K562 (cell line): ENCODE results near the gene PROKR1. TPM values are rescaled to one million over a fixed set of nuclear protein-coding genes. Genes with fewer than 3 reads are reported as not detected.

Experiments used
- ATAC-seq: fragments of 200-7000 bp; cut with Tn5 transposase; 3 replicates; pipeline ENCODE4 v1.9.1; 2020; ENCODE audit warnings: moderate library complexity
- BruUV-seq: library from RNA; stranded (reverse); fragments of 400-500 nt; replicated peaks from 2 replicates; lab custom pipeline; 2021; lab: Mats Ljungman, UMichigan
- CTCF ChIA-PET: fragments of 300-600 bp; formaldehyde crosslinking; extraction: SDS; loops from one replicate; lab custom pipeline; 2021; ENCODE audit warnings: low intra/inter-chr PET ratio; lab: Yijun Ruan, JAX
- POLR2A ChIA-PET: fragments of 300-600, 350-650 bp; sonication (Branson Sonifier 250); formaldehyde crosslinking; extraction: SDS; loops from one replicate; lab custom pipeline; 2021; ENCODE audit warnings: antibody characterized with exemption, inconsistent platforms; lab: Yijun Ruan, JAX
- DNase-seq, 4 experiments: peaks; one replicate each; pipeline versions ENCODE4 v3.0.0 to v3.0.0-alpha.2; 2011 to 2018; ENCODE audit warnings: low spot score in 3 of 4, mixed read lengths in 3 of 4; ENCODE audit errors: extremely low read depth in 1 of 4
- FAIRE-seq: peaks from 2 replicates; lab custom pipeline; 2011; peaks lifted over from hg19 to GRCh38; lab: Jason Lieb, UNC
- H2AFZ ChIP-seq: 2 replicates; pipeline ENCODE4 v1.6.0; 2011; ENCODE audit warnings: low read depth, low read length, control low read depth, inconsistent platforms
- H3K27ac ChIP-seq: fragments of 200-600 bp; 3 replicates; pipeline ENCODE4 v1.8.0; 2011; ENCODE audit warnings: low read depth, mild to moderate bottlenecking, control low read depth, inconsistent platforms, low read length, moderate library complexity, mixed read lengths; ENCODE audit errors: extremely low read depth
- H3K27me3 ChIP-seq, 2 experiments: fragments of 300-600 bp in 1 of 2; 2 replicates in 1 of 2; 3 replicates in 1 of 2; pipeline versions ENCODE4 v1.6.0 to v1.8.0; 2011; ENCODE audit warnings: inconsistent platforms in 2 of 2, low read length in 2 of 2, mild to moderate bottlenecking in 1 of 2, mixed read lengths in 1 of 2, moderate library complexity in 1 of 2; ENCODE audit not compliant: control insufficient read depth in 2 of 2, insufficient read depth in 2 of 2
- H3K36me3 ChIP-seq: fragments of 300-600 bp; 3 replicates; pipeline ENCODE4 v1.8.0; 2011; ENCODE audit warnings: mild to moderate bottlenecking, low read length, inconsistent platforms; ENCODE audit not compliant: control insufficient read depth, insufficient read depth
- H3K4me1 ChIP-seq, 2 experiments: fragments of 200-600 bp in 1 of 2; replicated peaks in 1 of 2; 2 replicates in 1 of 2; 3 replicates in 1 of 2; pipeline versions ENCODE4 v1.5.1 to v1.8.0; 2011; ENCODE audit warnings: inconsistent platforms in 2 of 2, low read length in 2 of 2, mild to moderate bottlenecking in 1 of 2, mixed read lengths in 1 of 2, moderate library complexity in 1 of 2; ENCODE audit not compliant: control insufficient read depth in 2 of 2, insufficient read depth in 2 of 2
- H3K4me2 ChIP-seq: 2 replicates; pipeline ENCODE4 v1.6.1; 2011; ENCODE audit warnings: low read length, control low read depth, inconsistent platforms, mixed read lengths; ENCODE audit not compliant: insufficient read depth
- H3K4me3 ChIP-seq: fragments of 200-600 bp; sonication (generic), shearing (Covaris generic); 2 replicates; pipeline ENCODE4 v1.5.1; 2016; ENCODE audit warnings: control low read depth, inconsistent platforms
- H3K79me2 ChIP-seq: fragments of 200-600 bp; 3 replicates; pipeline ENCODE4 v1.8.0; 2011; ENCODE audit warnings: low read length, inconsistent platforms; ENCODE audit not compliant: control insufficient read depth, insufficient read depth
- H3K9ac ChIP-seq, 2 experiments: 2 replicates each; pipeline versions ENCODE4 v1.6.0 to v1.6.1; 2011; ENCODE audit warnings: low read depth in 2 of 2, low read length in 2 of 2, control low read depth in 1 of 2, inconsistent platforms in 1 of 2, mild to moderate bottlenecking in 1 of 2, mixed read lengths in 1 of 2; ENCODE audit not compliant: insufficient read depth in 1 of 2
- H3K9me1 ChIP-seq: one replicate; pipeline ENCODE4 v1.6.0; 2011; ENCODE audit warnings: inconsistent platforms, mild to moderate bottlenecking, low read length, moderate library complexity; ENCODE audit not compliant: control insufficient read depth, insufficient read depth
- H3K9me3 ChIP-seq: replicated peaks from 2 replicates; pipeline ENCODE4 v1.5.1; 2011; ENCODE audit warnings: low read depth, low read length, inconsistent platforms; ENCODE audit not compliant: control insufficient read depth, insufficient read depth
- H4K20me1 ChIP-seq: replicated peaks from 2 replicates; pipeline ENCODE4 v1.6.1; 2011; ENCODE audit warnings: low read length, inconsistent platforms, mixed read lengths; ENCODE audit not compliant: control insufficient read depth, insufficient read depth
- GTF2A2 ChIP-seq: IDR thresholded peaks from 2 replicates; pipeline ENCODE4 v1.6.1; 2016; ENCODE audit warnings: mild to moderate bottlenecking, missing genetic modification characterization, missing compliant biosample characterization
- SMAD2 ChIP-seq: fragments of 150-350 bp; IDR thresholded peaks from 2 replicates; pipeline ENCODE4 v1.6.1; 2014; ENCODE audit warnings: low read depth, mild to moderate bottlenecking, low read length
- TCFL5 ChIP-seq: fragments of 250-450 bp; sonication (Bioruptor Pico); conservative IDR thresholded peaks from 2 replicates; pipeline ENCODE4 v1.6.1; 2021; ENCODE audit warnings: mild to moderate bottlenecking, moderate library complexity, matching md5 sums
- ZNF175 ChIP-seq: fragments of 200-800 bp; sonication (Bioruptor generic); IDR thresholded peaks from 2 replicates; pipeline ENCODE4 v1.6.1; 2016; ENCODE audit warnings: low read depth, mild to moderate bottlenecking, missing genetic modification characterization, missing compliant biosample characterization
- ZNF184 ChIP-seq: sonication (generic); formaldehyde crosslinking; IDR thresholded peaks from 2 replicates; pipeline ENCODE4 v1.5.0; 2020; ENCODE audit warnings: missing genetic modification reagents
- ZNF212 ChIP-seq: fragments of 450-650 bp; formaldehyde crosslinking; IDR thresholded peaks from 2 replicates; pipeline ENCODE4 v1.4.0; 2020; ENCODE audit warnings: mild to moderate bottlenecking
- WGBS: fragments of 100-300 bp; shearing (Covaris generic); methylation state at CpG from one replicate; pipeline ENCODE4 v1.1.6; 2016; ENCODE audit warnings: low coverage, mixed read lengths; ENCODE audit not compliant: insufficient coverage; ENCODE audit errors: missing lambda C conversion rate; 5-methylcytosine and 5-hydroxymethylcytosine counted together
- in situ Hi-C: fragments of 300-500 bp; cut with MboI; formaldehyde crosslinking; loops from 4 replicates; pipeline ENCODE4 v1.15.0; 2018; ENCODE audit warnings: inconsistent platforms, mixed read lengths
- intact Hi-C: fragments of 100-400 bp; cut with micrococcal nuclease; formaldehyde crosslinking; loops from 2 replicates; pipeline ENCODE4 v1.14.2; 2022
- polyA plus RNA-seq, 8 experiments: library from polyadenylated mRNA; depleted of rRNA in 4 of 8; stranded (reverse) in 5 of 8; unstranded in 3 of 8; fragments of >200 nt; fragmentation: Nextera tagmentation in 2 of 8; fragmentation: Illumina TruSeq in 1 of 8; extraction: Ambion mirVana in 2 of 8; extraction: Trizol in 1 of 8; gene quantifications; 2 replicates each; pipeline versions ENCODE4 v1.2.1 to v1.2.3, GENCODE V29; 2011 to 2014; ENCODE audit warnings: inconsistent platforms in 1 of 8, missing spikeins in 1 of 8
- total RNA-seq, 7 experiments: library from RNA; depleted of rRNA in 6 of 7; stranded (reverse); fragments of >200 nt in 6 of 7; fragmentation: Illumina TruSeq in 2 of 7; extraction: Trizol in 2 of 7; gene quantifications; 2 replicates each; pipeline versions ENCODE4 v1.2.1 to v1.2.3, GENCODE V29; 2011 to 2021; ENCODE audit warnings: low replicate concordance in 1 of 7
- TF ChIP-seq, protein P1 (sequence below): sonication (generic); formaldehyde crosslinking; IDR thresholded peaks from 2 replicates; pipeline ENCODE4 v1.8.0; 2023; ENCODE audit warnings: mild to moderate bottlenecking, missing genetic modification reagents
- TF ChIP-seq, protein P2 (sequence below): fragments of 450-650 bp; IDR thresholded peaks from 2 replicates; pipeline ENCODE4 v1.6.1; 2016; ENCODE audit warnings: low read depth, mild to moderate bottlenecking, moderate library complexity

The PROKR1 gene
- total and polyA plus RNA-seq, 9 of the 15 experiments (the other 6 are each of a cell fraction or from before 2014, with no cell fraction given) = 0.01 to 0.18 (median 0.09) TPM; not detected in 1

- Histone ChIP-seq H3K4me1 (no peaks in the 10 kb centered on the region), H3K4me2 (no peak overlapping the region), H3K36me3 (no peaks in the 10 kb centered on the region), H3K27ac (no peak overlapping the region), H3K4me3 (no peak overlapping the region), H3K9me1 (no peaks in the 10 kb centered on the region), H4K20me1 (no peaks in the 10 kb centered on the region), H3K79me2 (no peaks in the 10 kb centered on the region), H2AFZ (no peak overlapping the region), H3K27me3 (no peaks in the 10 kb centered on the region), H3K9ac (no peak overlapping the region), H3K9me3 (no peaks in the 10 kb centered on the region)
- no peak for FAIRE-seq
- peak; percentile 96 for TF ChIP-seq ZNF175 (CRISPR knock-in tag)
- no peak for TF ChIP-seq GTF2A2
- 38% methylated on average over 6 of the region's 6 CpGs for WGBS
- no peak for DNase-seq
- ChIA-PET POLR2A (interaction anchor here (1.3 to 1.7 kb wide), 2 partner anchors 12 to 22 kb away, joined by 3 to 4 read pairs; no protein-coding TSS in a partner anchor), CTCF (no interaction called here)
- no TSS peak for BruUV-seq
- in situ Hi-C loops = no loop called here
- no peak for ATAC-seq
- intact Hi-C loops = no loop called here
These were observed 19.6 kb upstream of the PROKR1 start for GRCh38 chr2:68623820-68624219.

DNA sequence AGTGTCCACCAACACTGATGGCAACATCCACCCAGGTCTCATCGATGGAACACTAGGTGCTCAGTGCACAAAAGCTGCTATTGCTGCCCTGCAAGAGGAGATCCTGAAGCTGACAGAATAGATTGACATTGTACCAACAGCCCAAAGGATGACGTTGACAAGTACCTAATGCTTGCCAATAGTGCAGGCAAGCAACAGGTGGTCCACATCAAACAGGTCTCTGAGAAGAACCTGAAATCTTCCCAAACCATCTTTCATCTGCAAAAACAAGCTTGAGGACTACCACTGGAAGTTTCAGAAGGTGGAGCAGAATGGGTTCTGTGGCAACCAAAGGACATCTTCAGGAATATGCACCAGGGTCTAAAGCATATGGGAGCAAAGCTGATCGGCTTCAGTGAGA is 15.8 kb upstream of the PROKR1 start:
- no peaks in the 10 kb centered on the region for H3K27me3 ChIP-seq
- H3K9me1 ChIP-seq = no peaks in the 10 kb centered on the region
- in situ Hi-C loops = loop anchor here (25.0 kb wide), 1 partner anchor 140 kb away; no protein-coding TSS in a partner anchor
- no peaks in the 10 kb centered on the region for H3K9me3 ChIP-seq
- H4K20me1 ChIP-seq = no peaks in the 10 kb centered on the region
- no peak overlapping the region for H3K4me3 ChIP-seq
- ChIA-PET CTCF (no interaction called here), POLR2A (no interaction called here)
- H3K36me3 ChIP-seq = no peaks in the 10 kb centered on the region
- BruUV-seq = no TSS peak
- H3K4me2 ChIP-seq = no peak overlapping the region
- no peak for DNase-seq
- H3K4me1 ChIP-seq = no peaks in the 10 kb centered on the region
- TF ChIP-seq, protein P1, sequence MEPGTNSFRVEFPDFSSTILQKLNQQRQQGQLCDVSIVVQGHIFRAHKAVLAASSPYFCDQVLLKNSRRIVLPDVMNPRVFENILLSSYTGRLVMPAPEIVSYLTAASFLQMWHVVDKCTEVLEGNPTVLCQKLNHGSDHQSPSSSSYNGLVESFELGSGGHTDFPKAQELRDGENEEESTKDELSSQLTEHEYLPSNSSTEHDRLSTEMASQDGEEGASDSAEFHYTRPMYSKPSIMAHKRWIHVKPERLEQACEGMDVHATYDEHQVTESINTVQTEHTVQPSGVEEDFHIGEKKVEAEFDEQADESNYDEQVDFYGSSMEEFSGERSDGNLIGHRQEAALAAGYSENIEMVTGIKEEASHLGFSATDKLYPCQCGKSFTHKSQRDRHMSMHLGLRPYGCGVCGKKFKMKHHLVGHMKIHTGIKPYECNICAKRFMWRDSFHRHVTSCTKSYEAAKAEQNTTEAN (CRISPR knock-in tag) = no peak
- TF ChIP-seq, protein P2, sequence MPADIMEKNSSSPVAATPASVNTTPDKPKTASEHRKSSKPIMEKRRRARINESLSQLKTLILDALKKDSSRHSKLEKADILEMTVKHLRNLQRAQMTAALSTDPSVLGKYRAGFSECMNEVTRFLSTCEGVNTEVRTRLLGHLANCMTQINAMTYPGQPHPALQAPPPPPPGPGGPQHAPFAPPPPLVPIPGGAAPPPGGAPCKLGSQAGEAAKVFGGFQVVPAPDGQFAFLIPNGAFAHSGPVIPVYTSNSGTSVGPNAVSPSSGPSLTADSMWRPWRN = no peak
- no peak for TF ChIP-seq SMAD2
- no peak for TF ChIP-seq ZNF184 (CRISPR knock-in tag)
- no peak for TF ChIP-seq ZNF212 (CRISPR knock-in tag)
- no peak for TF ChIP-seq TCFL5 (CRISPR knock-in tag)
- intact Hi-C loops = no loop called here
- no peak for ATAC-seq
- 4% methylated on average over 3 of the region's 3 CpGs for WGBS
- no peak overlapping the region for H3K27ac ChIP-seq
- no peak overlapping the region for H2AFZ ChIP-seq
- H3K9ac ChIP-seq = no peak overlapping the region
- no peak for FAIRE-seq
- H3K79me2 ChIP-seq = no peaks in the 10 kb centered on the region
